C4-2B (cell line): ENCODE data around the gene MOV10.

Source experiments
- CTCF ChIP-seq: fragments of 450-650 bp; conservative IDR thresholded peaks from 2 replicates; pipeline ENCODE4 v1.5.1; 2017; ENCODE audit warnings: mild to moderate bottlenecking
- ZFX ChIP-seq: fragments of 450-650 bp; IDR thresholded peaks from 2 replicates; pipeline ENCODE4 v1.6.1; 2017

- TF ChIP-seq CTCF: no peak
- TF ChIP-seq ZFX: no peak
Measured at GRCh38 chr1:112735752-112736151, 61.3 kb downstream of the MOV10 start.
